Astrocyte (in vitro differentiated cells and primary cell): ENCODE measurements around the gene STIM1.

Experiments
- CTCF ChIP-seq: IDR thresholded peaks from 2 replicates; pipeline ENCODE4 v1.5.1; 2011; ENCODE audit warnings: low read depth, mild to moderate bottlenecking, inconsistent platforms, low read length, moderate library complexity; ENCODE audit not compliant: insufficient read depth
- EZH2 ChIP-seq: IDR thresholded peaks from 2 replicates; pipeline ENCODE4 v1.6.1; 2012; ENCODE audit warnings: mild to moderate bottlenecking, low read length, inconsistent platforms; ENCODE audit not compliant: insufficient read depth

- TF ChIP-seq CTCF (no peak), EZH2 (no peak)
Observed at GRCh38 chr11:4076774-4077173, 221.3 kb downstream of the STIM1 start.
